ENCODE results near the gene ADAMTS19. TPM values are rescaled to one million over a fixed set of nuclear protein-coding genes. Genes with fewer than 3 reads are reported as not detected.

Gene ADAMTS19
- total RNA-seq (1 to 10 TPM in 2 of 9 donors, under 1 TPM in 5, not detected in 2; 0.16 to 1.2 (median 0.56) TPM), polyA plus RNA-seq (under 1 TPM in 1 of 2 donors, not detected in 1; 0.22 TPM)
- long read RNA-seq, donor 1, partial matches to known transcripts, result 1 of 1 reads
- long read RNA-seq, donor 1, other reads (novel, unspliced or antisense), result 0 of 1 reads
- long read RNA-seq, donor 2, result 0 reads
- long read RNA-seq, donor 3, result 0 reads

- 1 to 2% (median 2%) methylated on average over 44 to 75 of the region's 75 CpGs for WGBS, 4 donors
- DNase-seq (peak; percentile 12 to 69 (median 41)), ATAC-seq (peak; percentile 32 to 87 (median 75))
- Histone ChIP-seq H3K27me3 (peaks cover 5 to 42% (median 13%) of the 10 kb centered on the region in 9 donors), H3K4me1 (peaks cover 0 to 22% (median 0%) of the 10 kb centered on the region in 12 donors), H3K9me3 (no peaks in the 10 kb centered on the region), H3K27ac (peak within 1 kb of the TSS in 3 of 12 donors; percentile 36 to 41 (median 39)), H3K36me3 (no peaks in the 10 kb centered on the region), H3K4me3 (peak within 1 kb of the TSS; percentile 34 to 63 (median 54))
- no peak for TF ChIP-seq CTCF (IDR thresholded peaks at IDR 0.05)
- no peak for TF ChIP-seq POLR2A (IDR thresholded peaks at IDR 0.05)
- intact Hi-C loops (cut with DNase I), result loop anchor here in 1 of 10 donors (10.0 kb wide), 1 partner anchor 305 kb away; no protein-coding TSS in a partner anchor
Observed at GRCh38 chr5:129459777-129460671, at the start of gene ADAMTS19. Gene ADAMTS19 (plus strand): TSS chr5:129460298. CDS start chr5:129460392, 94 bp downstream.

- Histone ChIP-seq H3K9me3 (peaks cover 0 to 8% (median 2%) of the 10 kb centered on the region in 12 donors), H3K36me3 (no peaks in the 10 kb centered on the region), H3K4me3 (no peak overlapping the region), H3K4me1 (no peaks in the 10 kb centered on the region), H3K27ac (no peak overlapping the region), H3K27me3 (peaks cover 0 to 6% (median 0%) of the 10 kb centered on the region in 9 donors)
- 38 to 49% (median 42%) methylated on average over 5 of the region's 5 CpGs for WGBS, 4 donors
- no peak for ATAC-seq
- TF ChIP-seq CTCF (IDR thresholded peaks at IDR 0.05), result no peak
- TF ChIP-seq POLR2A (IDR thresholded peaks at IDR 0.05), result no peak
- intact Hi-C loops (cut with DNase I), result no loop called here
- no peak for DNase-seq
Observed at GRCh38 chr5:129410488-129410887, 49.6 kb upstream of the ADAMTS19 start.

- H3K9me3 ChIP-seq, result peaks cover 0 to 19% (median 7%) of the 10 kb centered on the region in 12 donors
- H3K36me3 ChIP-seq, result no peaks in the 10 kb centered on the region
- no peak for ATAC-seq
- WGBS, 4 donors, result 66 to 74% (median 70%) methylated on average over 2 of the region's 2 CpGs
- no peak for DNase-seq
- H3K4me3 ChIP-seq, result no peak overlapping the region
- intact Hi-C loops (cut with DNase I), result no loop called here
- TF ChIP-seq CTCF (IDR thresholded peaks at IDR 0.05), result no peak
- TF ChIP-seq POLR2A (IDR thresholded peaks at IDR 0.05), result no peak
- H3K27me3 ChIP-seq, result peaks cover 0 to 6% (median 0%) of the 10 kb centered on the region in 9 donors
- H3K4me1 ChIP-seq, result no peaks in the 10 kb centered on the region
- H3K27ac ChIP-seq, result no peak overlapping the region
Observed at GRCh38 chr5:129412721-129413120, 47.4 kb upstream of the ADAMTS19 start.

- no peaks in the 10 kb centered on the region for H3K36me3 ChIP-seq
- peaks cover 0 to 19% (median 7%) of the 10 kb centered on the region in 12 donors for H3K9me3 ChIP-seq
- intact Hi-C loops (cut with DNase I), result no loop called here
- no peaks in the 10 kb centered on the region for H3K4me1 ChIP-seq
- no peak for DNase-seq
- 72 to 82% (median 80%) methylated on average over 2 of the region's 2 CpGs for WGBS, 4 donors
- no peak for ATAC-seq
- H3K27ac ChIP-seq, result no peak overlapping the region
- no peak for TF ChIP-seq CTCF (IDR thresholded peaks at IDR 0.05)
- no peak for TF ChIP-seq POLR2A (IDR thresholded peaks at IDR 0.05)
- H3K27me3 ChIP-seq, result peaks cover 0 to 6% (median 0%) of the 10 kb centered on the region in 9 donors
- H3K4me3 ChIP-seq, result no peak overlapping the region
Observed at GRCh38 chr5:129413570-129413969, 46.5 kb upstream of the ADAMTS19 start.

Data from heart left ventricle (tissue), 16 donors.